ENCODE data around the gene AMZ2.

DNA sequence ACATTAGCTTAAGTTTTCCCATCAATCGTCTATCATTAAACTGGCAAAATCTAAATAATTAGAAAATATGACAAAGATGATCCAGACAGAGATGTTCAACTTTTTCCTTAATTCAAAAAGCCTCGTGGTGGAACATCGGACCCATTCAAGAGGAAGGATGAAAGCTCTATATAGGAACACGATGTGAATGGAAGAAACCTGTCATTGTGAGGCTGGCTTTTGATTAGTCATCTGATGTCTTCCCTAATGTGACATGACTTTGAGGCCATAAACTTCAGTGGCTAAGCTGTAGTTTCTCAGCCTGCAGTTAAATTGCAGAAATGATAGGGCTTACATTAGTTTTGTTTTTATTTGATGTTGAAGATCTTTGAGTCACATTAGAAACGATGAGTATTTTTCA lies 1.0 kb downstream of the AMZ2 start:
- TF ChIP-seq, protein P1, sequence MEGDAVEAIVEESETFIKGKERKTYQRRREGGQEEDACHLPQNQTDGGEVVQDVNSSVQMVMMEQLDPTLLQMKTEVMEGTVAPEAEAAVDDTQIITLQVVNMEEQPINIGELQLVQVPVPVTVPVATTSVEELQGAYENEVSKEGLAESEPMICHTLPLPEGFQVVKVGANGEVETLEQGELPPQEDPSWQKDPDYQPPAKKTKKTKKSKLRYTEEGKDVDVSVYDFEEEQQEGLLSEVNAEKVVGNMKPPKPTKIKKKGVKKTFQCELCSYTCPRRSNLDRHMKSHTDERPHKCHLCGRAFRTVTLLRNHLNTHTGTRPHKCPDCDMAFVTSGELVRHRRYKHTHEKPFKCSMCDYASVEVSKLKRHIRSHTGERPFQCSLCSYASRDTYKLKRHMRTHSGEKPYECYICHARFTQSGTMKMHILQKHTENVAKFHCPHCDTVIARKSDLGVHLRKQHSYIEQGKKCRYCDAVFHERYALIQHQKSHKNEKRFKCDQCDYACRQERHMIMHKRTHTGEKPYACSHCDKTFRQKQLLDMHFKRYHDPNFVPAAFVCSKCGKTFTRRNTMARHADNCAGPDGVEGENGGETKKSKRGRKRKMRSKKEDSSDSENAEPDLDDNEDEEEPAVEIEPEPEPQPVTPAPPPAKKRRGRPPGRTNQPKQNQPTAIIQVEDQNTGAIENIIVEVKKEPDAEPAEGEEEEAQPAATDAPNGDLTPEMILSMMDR (IDR thresholded peaks at IDR 0.05), result no peak
- no peak for TF ChIP-seq ZFX (IDR thresholded peaks at IDR 0.05; ENCODE audit: borderline replicate concordance)
